Stimulated activated CD4-positive, alpha-beta T cell treated with anti-CD3 and anti-CD28 coated beads, TNF-alpha, amount 100 ng/mL, for 24 hours (primary cell): ENCODE measurements around the gene TP63.

Experiments used
- DNase-seq, 3 experiments: peaks; one replicate each; pipeline ENCODE4 v3.0.0-alpha.2; 2020; ENCODE audit warnings: low read depth in 3 of 3

TP63 gene

GRCh38 chr3:189776149-189776824 lies 145.1 kb downstream of the TP63 start:
- no peak for DNase-seq

- DNase-seq: no peak
Measured at GRCh38 chr3:189778340-189778950, 147.3 kb downstream of the TP63 start.

- DNase-seq: no peak
Measured at GRCh38 chr3:189779166-189779565, 148.0 kb downstream of the TP63 start.

- DNase-seq: no peak
Measured at GRCh38 chr3:189780546-189781270, 149.5 kb downstream of the TP63 start.

GRCh38 chr3:189781415-189781814 lies 150.2 kb downstream of the TP63 start:
- DNase-seq: no peak

- DNase-seq: no peak
Measured at GRCh38 chr3:189786479-189787064, 155.4 kb downstream of the TP63 start.

GRCh38 chr3:189787191-189787590 lies 156.0 kb downstream of the TP63 start:
- no peak for DNase-seq

GRCh38 chr3:189787632-189788031 lies 156.4 kb downstream of the TP63 start:
- no peak for DNase-seq

GRCh38 chr3:189789432-189789831 lies 158.2 kb downstream of the TP63 start:
- no peak for DNase-seq

- no peak for DNase-seq
Measured at GRCh38 chr3:189790658-189791057, 159.5 kb downstream of the TP63 start.

GRCh38 chr3:189792046-189792929 lies 161.1 kb downstream of the TP63 start:
- no peak for DNase-seq

- no peak for DNase-seq
Measured at GRCh38 chr3:189794518-189794917, 163.3 kb downstream of the TP63 start.

- DNase-seq: no peak
Measured at GRCh38 chr3:189797103-189797750, 166.0 kb downstream of the TP63 start.

GRCh38 chr3:189799366-189799765 lies 168.2 kb downstream of the TP63 start:
- DNase-seq: no peak

- DNase-seq: no peak
Measured at GRCh38 chr3:189800436-189800835, 169.2 kb downstream of the TP63 start.

GRCh38 chr3:189803254-189803653 lies 172.1 kb downstream of the TP63 start:
- DNase-seq: no peak

- DNase-seq: no peak
Measured at GRCh38 chr3:189805375-189806067, 174.3 kb downstream of the TP63 start.

GRCh38 chr3:189806171-189806951 lies 175.2 kb downstream of the TP63 start:
- DNase-seq: no peak

GRCh38 chr3:189808246-189809007 lies 177.2 kb downstream of the TP63 start:
- DNase-seq: no peak
